IPS DF 6.9 (cell line): Measurements from ENCODE around the gene TJP2.

Experiments
- DNase-seq: peaks from one replicate; pipeline ENCODE4 v3.0.0-alpha.2; 2013; ENCODE audit warnings: low read depth, low spot score
- H3K27ac ChIP-seq: one replicate; pipeline ENCODE4 v1.5.1; 2013; ENCODE audit warnings: low read length, control low read depth
- H3K27me3 ChIP-seq: 2 replicates; pipeline ENCODE4 v1.6.1; 2013; ENCODE audit warnings: mild to moderate bottlenecking, low read length; ENCODE audit not compliant: control insufficient read depth, insufficient read depth
- H3K36me3 ChIP-seq: 2 replicates; pipeline ENCODE4 v1.6.1; 2013; ENCODE audit warnings: low read length; ENCODE audit not compliant: control insufficient read depth, insufficient read depth
- H3K4me1 ChIP-seq: 2 replicates; pipeline ENCODE4 v1.6.1; 2013; ENCODE audit warnings: low read length; ENCODE audit not compliant: control insufficient read depth, insufficient read depth
- H3K4me3 ChIP-seq: 2 replicates; pipeline ENCODE4 v1.5.1; 2013; ENCODE audit warnings: mild to moderate bottlenecking, low read length
- H3K9me3 ChIP-seq: 2 replicates; pipeline ENCODE4 v1.6.1; 2013; ENCODE audit warnings: low read length, inconsistent platforms; ENCODE audit not compliant: control insufficient read depth, insufficient read depth
- WGBS: extraction: QIAGEN DNeasy Blood & Tissue Kit; methylation state at CpG from one replicate; pipeline ENCODE4 v1.1.7; 2013; ENCODE audit warnings: mixed read lengths, missing lambda C conversion rate; ENCODE audit not compliant: insufficient read length, insufficient coverage; 5-methylcytosine and 5-hydroxymethylcytosine counted together

The TJP2 gene

GRCh38 chr9:69272212-69272611 lies 98.1 kb downstream of the TJP2 start:
- Histone ChIP-seq H3K27ac (no peak overlapping the region), H3K36me3 (no peaks in the 10 kb centered on the region), H3K4me3 (no peak overlapping the region), H3K9me3 (no peaks in the 10 kb centered on the region), H3K27me3 (no peaks in the 10 kb centered on the region), H3K4me1 (no peaks in the 10 kb centered on the region)
- no peak for DNase-seq
- no CpG with 5 or more reads among the region's 1 CpG for WGBS

GRCh38 chr9:69273161-69273560 lies 99.1 kb downstream of the TJP2 start:
- Histone ChIP-seq H3K27me3 (no peaks in the 10 kb centered on the region), H3K4me1 (no peaks in the 10 kb centered on the region), H3K27ac (no peak overlapping the region), H3K9me3 (no peaks in the 10 kb centered on the region), H3K36me3 (no peaks in the 10 kb centered on the region), H3K4me3 (no peak overlapping the region)
- no peak for DNase-seq
- no CpG with 5 or more reads among the region's 4 CpGs for WGBS

DNA sequence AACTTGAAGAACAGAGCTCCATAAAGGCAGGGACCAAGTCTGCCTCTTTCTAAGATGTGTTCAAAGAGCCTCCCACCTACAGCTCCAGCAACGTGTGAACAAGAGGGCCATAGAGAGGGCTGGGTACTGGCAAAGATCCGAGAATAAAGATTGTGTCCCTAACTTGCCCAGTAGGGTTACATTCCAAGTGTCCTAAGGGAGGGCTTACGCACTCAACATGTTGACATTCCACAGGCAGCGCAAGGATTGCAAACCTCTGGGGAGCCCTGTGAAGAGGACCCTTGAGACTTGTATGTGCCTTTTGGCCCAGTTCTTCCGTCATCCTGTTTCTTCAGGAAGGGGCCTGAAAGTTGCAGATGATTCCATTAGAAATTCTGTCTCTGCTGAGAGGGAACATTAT lies 102.7 kb downstream of the TJP2 start:
- no peaks in the 10 kb centered on the region for H3K4me1 ChIP-seq
- no peak for DNase-seq
- no peaks in the 10 kb centered on the region for H3K27me3 ChIP-seq
- no peaks in the 10 kb centered on the region for H3K9me3 ChIP-seq
- H3K4me3 ChIP-seq = no peak overlapping the region
- H3K36me3 ChIP-seq = no peaks in the 10 kb centered on the region
- H3K27ac ChIP-seq = no peak overlapping the region
- WGBS = no CpG with 5 or more reads among the region's 5 CpGs

DNA sequence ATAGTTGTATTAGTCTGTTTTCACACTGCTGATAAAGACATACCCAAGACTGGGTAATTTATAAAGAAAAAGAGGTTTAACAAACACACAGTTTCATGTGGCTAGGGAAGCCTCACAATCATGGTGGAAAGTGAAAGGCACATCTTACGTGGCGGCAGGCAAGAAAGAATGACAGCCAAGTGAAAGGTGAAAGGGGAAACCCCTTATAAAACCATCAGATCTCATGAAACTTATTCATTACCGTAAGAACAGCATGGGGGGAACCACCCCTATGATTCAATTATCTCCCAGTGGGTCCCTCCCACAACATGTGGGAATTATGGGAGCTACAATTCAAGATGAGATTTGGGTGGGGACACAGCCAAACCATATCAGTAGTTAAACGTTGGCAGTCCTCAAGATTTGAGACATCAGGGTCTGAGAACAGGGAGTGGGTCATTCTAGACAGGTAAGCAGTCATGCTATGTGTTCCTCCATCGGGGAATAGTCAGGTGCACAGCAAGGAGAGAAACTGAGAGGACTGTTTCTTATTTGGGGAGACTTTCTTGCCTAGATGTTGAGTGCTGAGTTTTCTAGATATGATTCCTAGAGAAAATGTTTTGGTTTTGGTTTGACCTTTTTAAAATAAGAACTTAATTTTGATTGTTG lies 105.1 kb downstream of the TJP2 start:
- Histone ChIP-seq H3K27me3 (no peaks in the 10 kb centered on the region), H3K36me3 (no peaks in the 10 kb centered on the region), H3K4me1 (no peaks in the 10 kb centered on the region), H3K9me3 (no peaks in the 10 kb centered on the region), H3K4me3 (no peak overlapping the region), H3K27ac (no peak overlapping the region)
- no CpG with 5 or more reads among the region's 5 CpGs for WGBS
- DNase-seq = no peak

GRCh38 chr9:69279733-69280132 lies 105.7 kb downstream of the TJP2 start:
- no peak for DNase-seq
- no peaks in the 10 kb centered on the region for H3K9me3 ChIP-seq
- no peaks in the 10 kb centered on the region for H3K4me1 ChIP-seq
- H3K27me3 ChIP-seq = no peaks in the 10 kb centered on the region
- no CpG with 5 or more reads among the region's 3 CpGs for WGBS
- H3K27ac ChIP-seq = no peak overlapping the region
- no peaks in the 10 kb centered on the region for H3K36me3 ChIP-seq
- H3K4me3 ChIP-seq = no peak overlapping the region

DNA sequence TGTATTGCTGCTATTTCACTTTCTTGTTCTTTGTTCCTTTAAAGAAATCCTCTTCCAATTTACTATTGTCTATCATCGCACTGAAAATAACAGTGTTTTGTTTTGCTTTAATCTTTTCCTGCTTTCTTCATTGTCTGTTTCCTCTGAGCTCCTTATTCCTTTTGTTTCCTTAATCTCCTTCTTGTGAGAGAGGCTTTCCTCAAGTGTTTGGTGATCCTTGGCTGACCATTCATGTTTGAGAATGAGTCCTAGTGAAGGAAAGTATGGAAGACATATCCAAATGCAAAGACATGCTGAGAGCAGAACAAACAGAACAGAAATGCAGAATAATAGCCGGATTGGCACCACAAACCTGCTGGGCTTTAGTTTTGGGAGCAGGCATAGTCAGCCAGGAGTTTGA lies 108.9 kb downstream of the TJP2 start:
- Histone ChIP-seq H3K27ac (no peak overlapping the region), H3K4me3 (no peak overlapping the region), H3K9me3 (no peaks in the 10 kb centered on the region), H3K36me3 (no peaks in the 10 kb centered on the region), H3K4me1 (no peaks in the 10 kb centered on the region), H3K27me3 (no peaks in the 10 kb centered on the region)
- DNase-seq = no peak
- no CpG with 5 or more reads among the region's 2 CpGs for WGBS

GRCh38 chr9:69292078-69292477 lies 118.0 kb downstream of the TJP2 start:
- Histone ChIP-seq H3K27me3 (no peaks in the 10 kb centered on the region), H3K4me3 (no peak overlapping the region), H3K4me1 (no peaks in the 10 kb centered on the region), H3K27ac (no peak overlapping the region), H3K36me3 (no peaks in the 10 kb centered on the region), H3K9me3 (no peaks in the 10 kb centered on the region)
- no peak for DNase-seq
- WGBS = no CpG with 5 or more reads among the region's 3 CpGs

DNA sequence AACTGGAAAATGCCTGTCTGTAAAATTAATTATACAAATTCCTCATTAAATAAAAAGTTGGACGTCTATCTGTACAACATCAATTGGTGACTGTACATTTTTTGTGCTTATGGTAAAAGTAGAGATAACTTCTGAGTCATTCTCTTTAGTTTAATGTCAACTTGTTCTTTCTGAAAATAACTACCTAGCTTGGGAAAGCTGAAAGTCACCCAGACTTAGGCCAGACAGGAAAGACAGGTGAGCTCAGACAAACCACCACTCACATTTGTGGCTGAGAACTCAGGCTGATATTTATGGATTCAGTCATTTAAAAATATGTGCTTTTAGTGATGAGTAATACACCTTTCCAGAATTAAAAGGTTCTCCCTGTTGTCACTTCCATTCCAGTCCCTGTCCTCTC lies 119.1 kb downstream of the TJP2 start:
- H3K9me3 ChIP-seq = no peaks in the 10 kb centered on the region
- no peaks in the 10 kb centered on the region for H3K4me1 ChIP-seq
- no CpG with 5 or more reads among the region's 1 CpG for WGBS
- no peak overlapping the region for H3K27ac ChIP-seq
- no peak for DNase-seq
- no peak overlapping the region for H3K4me3 ChIP-seq
- H3K36me3 ChIP-seq = no peaks in the 10 kb centered on the region
- H3K27me3 ChIP-seq = no peaks in the 10 kb centered on the region

- Histone ChIP-seq H3K4me1 (no peaks in the 10 kb centered on the region), H3K9me3 (no peaks in the 10 kb centered on the region), H3K4me3 (no peak overlapping the region), H3K27me3 (no peaks in the 10 kb centered on the region), H3K27ac (no peak overlapping the region), H3K36me3 (no peaks in the 10 kb centered on the region)
- no CpG with 5 or more reads among the region's 9 CpGs for WGBS
- no peak for DNase-seq
Observed at GRCh38 chr9:69295872-69296552, 121.9 kb downstream of the TJP2 start.

- Histone ChIP-seq H3K4me1 (no peaks in the 10 kb centered on the region), H3K27me3 (no peaks in the 10 kb centered on the region), H3K27ac (no peak overlapping the region), H3K36me3 (no peaks in the 10 kb centered on the region), H3K4me3 (no peak overlapping the region), H3K9me3 (no peaks in the 10 kb centered on the region)
- DNase-seq = no peak
- WGBS = no CpG with 5 or more reads among the region's 11 CpGs
Observed at GRCh38 chr9:69297300-69297980, 123.4 kb downstream of the TJP2 start.
